GM15510 (cell line): ENCODE data around the gene IFI30.

Experiments used
- POLR2A ChIP-seq: IDR thresholded peaks from 3 replicates; pipeline ENCODE4 v1.6.1; 2011; ENCODE audit warnings: borderline replicate concordance; ENCODE audit not compliant: insufficient read length; ENCODE audit errors: extremely low read depth

IFI30 gene

DNA sequence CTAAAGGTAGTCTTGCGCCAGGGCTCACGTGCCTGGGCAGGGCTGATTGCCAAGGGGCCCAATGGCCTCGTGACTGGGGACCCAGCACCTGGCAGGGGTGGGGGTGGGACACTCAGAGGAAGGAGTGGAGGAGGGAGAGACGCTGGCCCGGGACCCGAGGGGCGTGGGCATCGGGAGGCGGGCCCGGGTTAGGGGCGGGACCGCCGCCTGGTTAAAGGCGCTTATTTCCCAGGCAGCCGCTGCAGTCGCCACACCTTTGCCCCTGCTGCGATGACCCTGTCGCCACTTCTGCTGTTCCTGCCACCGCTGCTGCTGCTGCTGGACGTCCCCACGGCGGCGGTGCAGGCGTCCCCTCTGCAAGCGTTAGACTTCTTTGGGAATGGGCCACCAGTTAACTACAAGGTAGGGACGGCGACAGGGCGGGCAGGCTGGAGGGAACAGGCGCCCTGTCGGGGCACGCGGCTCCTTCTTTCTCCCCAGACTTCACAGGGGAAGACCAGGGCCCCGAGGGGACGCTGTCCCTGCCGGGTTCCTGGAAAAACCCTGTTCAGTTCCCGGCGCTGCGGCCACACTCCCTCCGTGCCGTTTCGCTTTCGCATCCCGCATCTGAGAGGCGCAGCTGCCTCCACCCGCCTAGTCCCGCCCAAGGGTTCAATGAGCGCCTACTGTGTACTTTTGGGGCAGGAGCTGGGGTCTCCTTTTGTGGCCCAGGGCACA, at the start of gene IFI30:
Gene IFI30 (plus strand): TSS at position 242 of the 717 bp plus-strand sequence. CDS start 29 bp downstream, at position 271.
- peak; percentile 99 for TF ChIP-seq POLR2A

DNA sequence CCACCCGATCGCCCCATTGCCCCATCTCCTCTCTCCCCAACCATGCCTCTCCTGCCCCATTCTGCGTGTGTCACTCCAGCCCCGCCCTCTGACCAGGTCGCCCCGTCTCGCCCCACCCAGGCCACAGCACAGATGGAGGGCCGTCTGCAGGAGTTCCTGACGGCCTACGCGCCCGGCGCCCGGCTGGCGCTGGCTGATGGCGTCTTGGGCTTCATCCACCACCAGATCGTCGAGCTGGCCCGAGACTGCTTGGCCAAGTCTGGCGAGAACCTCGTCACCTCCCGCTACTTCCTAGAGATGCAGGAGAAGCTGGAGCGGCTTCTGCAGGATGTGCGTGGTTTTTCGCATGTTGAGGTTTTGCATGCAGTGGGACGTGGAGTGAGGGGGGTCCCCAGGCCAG, 49.8 kb upstream of the IFI30 start:
- TF ChIP-seq POLR2A = no peak

DNA sequence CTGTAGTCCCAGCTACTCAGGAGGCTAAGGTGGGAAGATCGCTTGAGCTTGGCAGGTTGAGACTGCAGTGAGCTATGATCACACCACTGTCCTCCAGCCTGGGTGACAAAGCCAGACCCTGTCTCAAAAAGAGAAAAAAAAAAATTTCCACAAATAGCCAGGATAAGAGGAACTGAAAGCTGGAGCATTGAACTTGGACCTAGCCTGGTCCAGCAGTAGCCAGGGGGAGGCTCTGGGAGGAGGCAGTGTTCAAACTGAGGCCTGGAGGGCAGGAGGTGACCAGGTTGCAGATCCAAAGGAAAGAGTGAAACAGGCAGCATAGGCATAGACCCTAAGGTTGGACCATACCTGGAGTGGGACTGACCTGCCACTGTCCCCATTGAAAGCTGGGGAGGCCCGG, 47.5 kb upstream of the IFI30 start:
- no peak for TF ChIP-seq POLR2A

DNA sequence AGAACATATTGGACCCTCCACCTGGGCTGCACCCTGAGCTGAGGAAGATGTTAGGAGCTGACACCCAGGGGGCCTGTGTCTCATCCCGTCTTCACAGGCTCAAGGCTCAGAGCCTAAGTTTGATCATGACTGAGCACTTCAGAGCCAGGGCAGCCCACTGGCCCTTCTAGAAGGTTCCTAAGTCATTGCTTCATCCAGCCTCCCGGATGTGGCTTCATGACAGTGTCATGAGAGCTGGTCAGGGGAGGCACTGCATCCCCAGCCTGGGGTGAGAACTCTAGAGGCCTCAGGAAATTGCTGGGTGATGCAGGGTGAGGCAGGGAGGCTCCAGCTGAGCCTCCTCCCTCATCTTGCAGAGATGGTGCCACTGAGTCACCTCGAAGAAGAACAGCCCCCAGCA, 45.6 kb upstream of the IFI30 start:
- no peak for TF ChIP-seq POLR2A

DNA sequence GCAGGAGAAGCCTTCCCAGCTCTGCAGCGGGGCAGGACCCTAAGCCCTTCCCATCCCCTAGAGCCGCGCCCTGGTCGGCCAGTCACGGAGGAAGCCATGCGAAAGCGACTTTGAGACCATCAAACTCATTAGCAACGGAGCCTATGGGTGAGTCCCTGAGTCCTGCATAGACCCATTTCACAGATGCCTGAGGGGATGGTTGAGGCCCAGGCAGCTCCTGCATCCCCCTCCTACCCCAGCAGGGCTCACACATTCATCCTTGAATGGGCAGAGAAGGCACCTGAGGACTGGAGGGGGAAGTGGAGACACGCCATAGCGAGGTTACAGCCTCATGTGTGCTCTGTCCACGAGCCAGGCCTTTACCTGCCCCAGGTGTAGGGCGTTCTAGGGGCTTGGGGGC, 44.8 kb upstream of the IFI30 start:
- TF ChIP-seq POLR2A = no peak

DNA sequence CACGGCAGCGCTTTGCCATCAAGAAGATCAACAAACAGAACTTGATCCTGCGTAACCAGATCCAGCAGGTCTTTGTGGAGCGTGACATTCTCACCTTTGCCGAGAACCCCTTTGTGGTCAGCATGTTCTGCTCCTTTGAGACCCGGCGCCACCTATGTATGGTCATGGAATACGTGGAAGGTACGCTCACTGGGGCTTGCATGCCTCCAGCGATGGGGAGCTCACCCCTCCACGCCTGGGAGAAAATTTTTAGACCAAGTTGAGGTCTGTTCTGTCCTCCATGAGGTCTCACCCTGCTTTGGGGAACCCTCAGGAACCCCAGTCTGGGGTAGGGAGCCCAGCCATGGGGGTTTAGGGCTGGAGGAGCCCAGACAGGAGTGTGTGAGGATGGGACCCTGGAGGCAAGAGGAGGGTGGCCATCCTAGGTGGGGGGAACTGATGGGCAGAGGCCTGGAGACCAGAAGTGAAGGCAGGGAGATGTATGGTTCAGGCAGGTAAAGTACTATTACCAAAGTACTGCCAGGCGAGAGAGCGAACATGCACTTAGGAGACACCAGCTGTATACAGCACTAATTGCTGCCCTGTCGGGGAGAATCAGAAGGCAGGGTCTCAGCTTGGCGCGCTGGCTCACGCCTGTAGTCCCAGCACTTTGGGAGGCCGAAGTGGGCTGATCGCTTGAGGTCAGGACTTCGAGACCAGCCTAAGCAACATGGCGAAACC, 42.9 kb upstream of the IFI30 start:
- TF ChIP-seq POLR2A = no peak

DNA sequence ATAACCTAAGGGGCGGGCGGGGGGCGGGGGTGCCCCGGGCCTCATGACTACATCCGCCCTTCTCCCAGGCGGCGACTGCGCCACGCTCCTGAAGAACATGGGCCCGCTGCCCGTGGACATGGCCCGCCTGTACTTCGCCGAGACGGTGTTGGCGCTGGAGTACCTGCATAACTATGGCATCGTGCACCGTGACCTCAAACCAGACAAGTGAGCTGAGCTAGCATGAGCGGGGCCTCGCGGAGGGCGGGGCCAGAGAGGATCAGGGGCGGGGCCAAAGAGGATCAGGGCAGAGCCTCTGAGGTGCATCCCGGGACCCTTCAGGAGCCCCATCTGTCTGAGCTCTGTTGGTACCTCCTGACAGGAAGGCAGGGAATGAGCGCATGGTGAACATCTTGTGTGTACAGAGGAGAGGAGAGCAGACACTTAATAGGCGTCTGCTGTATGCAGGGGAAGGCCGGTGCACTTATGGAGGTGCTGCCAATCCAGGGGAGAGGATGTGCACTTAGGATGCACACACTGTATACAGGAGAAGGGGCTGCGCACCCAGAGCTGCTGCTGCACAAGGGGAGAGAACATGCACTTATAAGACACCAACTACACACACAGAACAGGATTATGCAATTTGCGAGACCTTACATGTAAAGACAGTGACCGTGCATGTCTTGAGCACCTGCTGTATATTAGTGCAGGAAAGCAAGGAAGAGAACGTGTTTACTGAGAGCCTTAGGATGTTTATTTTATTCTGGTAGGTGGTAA, 41.6 kb upstream of the IFI30 start:
- no peak for TF ChIP-seq POLR2A

DNA sequence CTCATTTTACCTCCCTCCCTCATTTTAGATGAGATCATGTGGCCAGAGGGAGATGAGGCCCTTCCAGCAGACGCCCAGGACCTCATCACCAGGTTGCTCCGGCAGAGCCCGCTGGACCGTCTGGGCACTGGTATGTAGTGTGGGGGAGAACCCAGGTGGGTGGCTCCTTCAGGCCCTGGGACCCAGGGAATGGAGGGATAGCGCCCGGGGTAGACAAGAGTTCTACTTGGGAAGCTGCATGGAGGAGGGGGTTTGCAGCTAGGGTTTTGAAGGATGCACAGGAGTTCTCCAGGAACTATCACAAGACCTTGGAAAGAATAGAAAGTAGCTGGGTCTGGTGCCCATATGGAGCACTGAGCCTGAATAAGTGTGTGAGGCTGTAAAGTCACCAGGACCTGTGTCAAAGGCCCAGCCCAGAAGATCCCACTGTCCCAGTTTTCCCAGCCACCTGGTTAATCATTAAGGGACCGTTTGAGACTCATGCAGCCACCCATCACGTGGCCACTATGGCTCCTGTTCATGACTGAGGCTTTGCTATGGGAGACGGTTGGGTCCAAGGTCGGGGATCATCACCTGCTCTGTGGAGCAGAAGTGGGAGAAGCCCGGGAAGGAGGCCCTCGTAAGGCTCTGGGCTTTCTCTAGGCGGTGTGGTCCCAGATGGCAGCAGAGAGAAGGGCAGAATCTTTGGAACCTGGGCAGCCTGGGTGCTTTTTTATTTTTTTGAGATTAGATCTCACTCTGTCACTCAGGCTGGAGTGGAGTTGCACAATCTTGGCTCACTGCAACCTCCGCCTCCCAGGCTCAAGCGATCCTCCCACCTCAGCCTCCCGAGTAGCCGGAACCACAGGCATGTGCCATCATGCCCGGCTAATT, 37.7 kb upstream of the IFI30 start:
- TF ChIP-seq POLR2A = no peak

DNA sequence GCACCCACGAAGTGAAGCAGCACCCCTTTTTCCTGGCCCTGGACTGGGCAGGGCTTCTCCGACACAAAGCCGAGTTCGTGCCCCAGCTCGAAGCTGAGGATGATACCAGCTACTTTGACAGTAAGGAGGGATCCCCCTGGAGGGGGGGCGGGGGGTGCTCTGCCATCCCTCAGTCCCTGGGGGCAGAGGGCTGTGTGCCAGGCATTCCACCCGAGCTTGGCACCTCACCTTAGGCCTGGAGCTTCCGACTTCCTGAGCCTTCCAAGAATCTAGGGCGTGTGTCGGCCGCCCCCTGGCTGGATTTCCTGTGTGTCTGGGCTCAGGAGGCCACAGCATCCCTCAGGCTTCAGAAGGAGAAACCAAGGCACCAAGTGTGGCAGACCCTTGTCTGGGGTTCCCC, 36.4 kb upstream of the IFI30 start:
- TF ChIP-seq POLR2A = no peak

DNA sequence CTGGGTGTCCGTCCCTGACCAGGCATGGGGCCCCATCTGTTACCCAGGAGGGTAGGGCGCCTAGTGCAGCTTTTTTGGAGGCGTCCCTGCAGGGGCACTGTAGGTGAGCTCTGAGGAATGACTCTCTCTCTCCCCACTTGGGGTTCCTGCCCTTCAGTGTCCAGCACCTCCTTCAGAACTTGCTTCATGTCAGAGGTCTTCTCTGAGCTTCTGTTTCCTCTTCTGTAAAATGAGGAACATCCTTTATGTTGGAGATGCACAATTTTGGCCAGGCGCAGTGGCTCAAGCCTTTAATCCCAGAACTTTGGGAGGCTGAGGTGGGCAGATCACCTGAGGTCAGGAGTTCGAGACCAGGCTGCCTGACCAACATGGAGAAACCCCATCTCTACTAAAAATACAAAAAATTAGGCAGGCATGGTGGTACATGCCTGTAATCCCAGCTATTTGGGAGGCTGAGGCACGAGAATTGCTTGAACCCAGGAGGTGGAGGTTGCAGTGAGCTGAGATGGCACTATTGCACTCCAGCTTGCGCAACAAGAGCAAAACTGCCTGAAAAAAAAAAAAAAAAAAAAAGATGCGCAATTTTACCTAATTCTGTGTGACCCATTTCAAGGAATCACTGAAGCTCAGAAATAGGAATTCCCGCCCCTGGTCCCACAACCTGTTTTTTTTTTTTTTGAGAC, 35.8 kb upstream of the IFI30 start:
- TF ChIP-seq POLR2A = no peak

DNA sequence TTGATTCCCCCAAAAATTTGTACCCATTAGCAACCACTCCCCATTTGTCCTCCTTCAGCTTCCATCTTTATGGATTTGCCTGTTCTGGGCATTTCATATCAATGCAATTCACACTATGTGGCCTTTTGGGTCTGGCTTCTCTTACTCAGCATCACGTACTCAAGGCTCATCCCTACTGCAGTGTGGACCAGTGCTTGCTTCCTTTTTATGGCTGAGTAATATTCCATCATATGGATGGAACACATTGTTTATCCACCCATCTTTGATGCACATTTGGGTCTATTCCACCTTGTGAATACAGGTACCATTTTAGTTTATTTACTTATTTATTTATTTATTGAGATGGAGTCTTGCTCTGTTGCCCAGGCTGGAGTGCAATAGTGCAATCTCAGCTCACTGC, 33.1 kb upstream of the IFI30 start:
- no peak for TF ChIP-seq POLR2A

DNA sequence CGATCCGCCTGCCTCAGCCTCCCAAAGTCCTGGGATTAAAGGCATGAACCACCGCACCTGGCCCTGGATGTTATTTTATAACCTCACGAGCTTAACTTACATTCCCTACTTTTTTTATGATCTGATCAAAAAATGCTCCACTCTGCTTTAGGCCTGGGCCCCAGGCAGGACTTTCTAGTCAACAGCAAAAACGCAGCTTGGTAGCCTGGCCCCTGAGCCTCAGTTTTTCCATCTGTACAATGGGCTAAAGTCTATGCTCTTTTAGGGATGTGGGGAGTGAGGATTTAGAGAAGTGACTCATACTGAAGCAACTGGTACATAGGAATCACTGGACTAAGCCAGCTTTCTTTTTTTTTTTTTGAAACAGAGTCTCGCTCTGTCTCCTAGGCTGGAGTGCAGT, 32.6 kb upstream of the IFI30 start:
- no peak for TF ChIP-seq POLR2A

DNA sequence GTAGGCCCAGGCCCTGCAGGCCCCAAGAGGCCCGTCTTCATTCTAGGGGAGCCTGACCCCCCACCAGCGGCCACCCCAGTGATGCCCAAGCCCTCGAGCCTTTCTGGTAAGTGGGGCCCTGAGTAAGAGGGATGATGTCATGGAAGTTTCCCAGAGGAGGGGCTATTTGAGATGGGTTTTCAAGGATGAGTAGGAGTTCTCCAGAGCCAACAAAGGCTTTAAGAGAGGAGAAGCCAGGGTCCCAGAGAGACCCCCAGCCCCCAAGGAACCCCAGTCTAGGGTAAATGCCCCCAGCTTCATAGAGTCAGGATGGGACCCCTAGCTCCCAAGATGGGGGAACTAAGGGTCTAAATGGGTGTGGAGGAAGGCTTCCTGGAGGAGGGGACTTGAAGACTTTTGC, 29.7 kb upstream of the IFI30 start:
- TF ChIP-seq POLR2A = no peak

DNA sequence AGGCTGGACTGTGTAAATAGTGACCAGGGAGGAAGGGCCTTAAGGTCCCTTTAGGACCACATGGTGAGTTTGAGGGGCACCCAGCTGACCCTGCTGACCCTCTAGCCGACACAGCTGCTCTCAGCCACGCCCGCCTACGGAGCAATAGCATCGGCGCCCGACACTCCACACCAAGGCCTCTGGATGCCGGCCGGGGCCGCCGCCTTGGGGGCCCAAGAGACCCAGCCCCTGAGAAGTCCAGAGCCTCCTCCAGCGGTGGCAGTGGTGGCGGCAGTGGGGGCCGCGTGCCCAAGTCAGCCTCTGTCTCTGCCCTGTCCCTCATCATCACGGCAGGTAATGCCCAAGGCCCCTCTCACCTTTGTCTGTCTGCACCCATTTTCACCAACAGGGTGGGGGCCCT, 29.3 kb upstream of the IFI30 start:
- TF ChIP-seq POLR2A = no peak

DNA sequence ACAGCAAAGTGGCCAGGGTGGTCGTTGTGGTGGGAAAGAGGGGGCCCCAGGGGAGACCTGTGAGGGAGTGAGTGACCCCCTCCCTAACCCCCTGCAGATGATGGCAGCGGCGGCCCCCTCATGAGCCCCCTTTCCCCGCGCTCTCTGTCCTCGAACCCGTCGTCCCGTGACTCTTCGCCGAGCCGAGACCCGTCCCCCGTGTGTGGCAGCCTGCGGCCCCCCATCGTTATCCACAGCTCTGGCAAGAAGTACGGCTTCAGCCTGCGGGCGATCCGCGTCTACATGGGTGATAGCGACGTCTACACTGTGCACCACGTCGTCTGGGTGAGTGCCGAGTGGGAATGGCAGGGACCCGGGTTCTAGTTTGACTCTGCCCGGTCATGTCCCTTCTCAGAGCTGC, 28.7 kb upstream of the IFI30 start:
- TF ChIP-seq POLR2A = no peak

DNA sequence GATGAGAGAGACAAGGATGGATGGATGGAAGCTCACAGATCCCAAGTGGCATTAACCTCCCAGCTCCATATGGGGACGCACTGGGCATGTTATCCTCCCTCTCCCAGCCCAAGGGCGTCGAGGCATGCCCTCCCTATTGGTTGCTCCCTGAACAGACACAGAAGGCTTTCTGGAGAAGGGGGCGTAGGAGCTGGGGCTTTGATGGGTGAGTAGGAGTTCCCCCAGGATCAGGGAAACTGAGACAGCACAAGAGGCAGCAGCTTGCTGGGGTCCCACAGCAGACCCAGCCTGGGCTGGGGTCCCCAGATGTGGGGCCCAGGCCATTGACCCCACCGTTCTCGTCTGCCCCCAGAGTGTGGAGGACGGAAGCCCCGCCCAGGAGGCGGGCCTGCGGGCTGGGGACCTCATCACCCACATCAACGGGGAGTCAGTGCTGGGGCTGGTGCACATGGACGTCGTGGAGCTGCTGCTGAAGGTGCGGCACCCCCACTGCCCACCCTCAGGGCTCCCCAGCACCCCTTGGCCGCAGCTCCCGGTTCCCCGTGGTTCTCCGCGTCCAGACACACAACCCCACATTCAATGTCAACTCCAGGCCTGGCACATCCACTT, 28.1 kb upstream of the IFI30 start:
- no peak for TF ChIP-seq POLR2A
